ENCODE measurements around the gene CALCB.

GRCh38 chr11:15118431-15118830 lies 45.0 kb downstream of the CALCB start:
- TF ChIP-seq POLR2AphosphoS5 (IDR thresholded peaks at IDR 0.05; ENCODE audit: low read depth, low read length): no peak
- no peak for TF ChIP-seq TAF1 (IDR thresholded peaks at IDR 0.05; ENCODE audit: borderline replicate concordance, low read depth, low read length)

Measured in GM12892 (cell line).